ENCODE measurements around the gene TMEM219. TPM values are rescaled to one million over a fixed set of nuclear protein-coding genes. Genes with fewer than 3 reads are reported as not detected.

Gene TMEM219
- total RNA-seq, 1 experiment from 2014 or later, result 92.1 TPM

GRCh38 chr16:29988346-29989075 is 26.6 kb downstream of the TMEM219 start:
- CTCF ChIA-PET, result interaction anchor here (1.2 kb wide), 1 partner anchor 13 kb away, joined by 3 read pairs; no protein-coding TSS in a partner anchor
- no TSS peak for BruUV-seq (replicated peaks)
- Mint-ChIP-seq H3K4me3 (ENCODE audit: low read depth, unreplicated experiment) (no peak overlapping the region), H3K9me3 (ENCODE audit: low read depth, unreplicated experiment) (no peaks in the 10 kb centered on the region), H3K27me3 (ENCODE audit: unreplicated experiment) (no peaks in the 10 kb centered on the region), H3K27ac (ENCODE audit: unreplicated experiment) (no peak overlapping the region), H3K36me3 (ENCODE audit: insufficient read depth, unreplicated experiment) (peaks cover 41% of the 10 kb centered on the region), H3K4me1 (ENCODE audit: low read depth, unreplicated experiment) (no peaks in the 10 kb centered on the region)
- intact Hi-C loops (cut with micrococcal nuclease; ENCODE audit: unreplicated experiment), result no loop called here
- TF ChIP-seq CTCF (IDR thresholded peaks at IDR 0.05; ENCODE audit: unreplicated experiment), result no peak
- no peak for DNase-seq

GRCh38 chr16:29989111-29989858 is 27.4 kb downstream of the TMEM219 start:
- CTCF ChIA-PET, result interaction anchor here (0.8 kb wide), 1 partner anchor 135 kb away, joined by 17 read pairs; no protein-coding TSS in a partner anchor
- TF ChIP-seq CTCF (IDR thresholded peaks at IDR 0.05; ENCODE audit: unreplicated experiment), result no peak
- H3K27me3 Mint-ChIP-seq (ENCODE audit: unreplicated experiment), result no peaks in the 10 kb centered on the region
- intact Hi-C loops (cut with micrococcal nuclease; ENCODE audit: unreplicated experiment), result no loop called here
- peaks cover 7% of the 10 kb centered on the region for H3K4me1 Mint-ChIP-seq (ENCODE audit: low read depth, unreplicated experiment)
- BruUV-seq (replicated peaks), result no TSS peak
- H3K27ac Mint-ChIP-seq (ENCODE audit: unreplicated experiment), result no peak overlapping the region
- DNase-seq, result no peak
- H3K4me3 Mint-ChIP-seq (ENCODE audit: low read depth, unreplicated experiment), result no peak overlapping the region
- H3K9me3 Mint-ChIP-seq (ENCODE audit: low read depth, unreplicated experiment), result no peaks in the 10 kb centered on the region
- H3K36me3 Mint-ChIP-seq (ENCODE audit: insufficient read depth, unreplicated experiment), result peaks cover 39% of the 10 kb centered on the region

GRCh38 chr16:29990034-29990433 is 28.2 kb downstream of the TMEM219 start:
- intact Hi-C loops (cut with micrococcal nuclease; ENCODE audit: unreplicated experiment), result no loop called here
- Mint-ChIP-seq H3K4me1 (ENCODE audit: low read depth, unreplicated experiment) (peaks cover 14% of the 10 kb centered on the region), H3K27me3 (ENCODE audit: unreplicated experiment) (no peaks in the 10 kb centered on the region), H3K27ac (ENCODE audit: unreplicated experiment) (no peak overlapping the region), H3K9me3 (ENCODE audit: low read depth, unreplicated experiment) (no peaks in the 10 kb centered on the region), H3K4me3 (ENCODE audit: low read depth, unreplicated experiment) (no peak overlapping the region), H3K36me3 (ENCODE audit: insufficient read depth, unreplicated experiment) (peaks cover 47% of the 10 kb centered on the region)
- no peak for TF ChIP-seq CTCF (IDR thresholded peaks at IDR 0.05; ENCODE audit: unreplicated experiment)
- DNase-seq, result no peak
- CTCF ChIA-PET, result interaction anchor here (0.6 to 0.8 kb wide), 2 partner anchors 51 to 136 kb away, joined by 6 to 17 read pairs; no protein-coding TSS in a partner anchor
- no TSS peak for BruUV-seq (replicated peaks)

- no peaks in the 10 kb centered on the region for H3K27me3 Mint-ChIP-seq (ENCODE audit: unreplicated experiment)
- H3K36me3 Mint-ChIP-seq (ENCODE audit: insufficient read depth, unreplicated experiment), result peaks cover 49% of the 10 kb centered on the region
- H3K9me3 Mint-ChIP-seq (ENCODE audit: low read depth, unreplicated experiment), result no peaks in the 10 kb centered on the region
- intact Hi-C loops (cut with micrococcal nuclease; ENCODE audit: unreplicated experiment), result no loop called here
- no TSS peak for BruUV-seq (replicated peaks)
- H3K4me3 Mint-ChIP-seq (ENCODE audit: low read depth, unreplicated experiment), result no peak overlapping the region
- no peak for DNase-seq
- CTCF ChIA-PET, result interaction anchor here (0.6 kb wide), 1 partner anchor 50 kb away, joined by 6 read pairs; no protein-coding TSS in a partner anchor
- H3K4me1 Mint-ChIP-seq (ENCODE audit: low read depth, unreplicated experiment), result peaks cover 19% of the 10 kb centered on the region
- no peak for TF ChIP-seq CTCF (IDR thresholded peaks at IDR 0.05; ENCODE audit: unreplicated experiment)
- H3K27ac Mint-ChIP-seq (ENCODE audit: unreplicated experiment), result no peak overlapping the region
Observed at GRCh38 chr16:29990883-29991570, 29.1 kb downstream of the TMEM219 start.
